HCT116 (cell line): ENCODE measurements around the gene SLC29A1. TPM values are rescaled to one million over a fixed set of nuclear protein-coding genes. Genes with fewer than 3 reads are reported as not detected.

Experiments
- ATAC-seq: fragments of 200-7000 bp; cut with Tn5 transposase; 2 replicates; pipeline ENCODE4 v1.9.1; 2020; ENCODE audit warnings: mild to moderate bottlenecking, moderate library complexity
- BruUV-seq: library from RNA; stranded (reverse); fragments of 400-500 nt; replicated peaks from 2 replicates; lab custom pipeline; 2021; lab: Mats Ljungman, UMichigan
- CTCF ChIA-PET: fragments of 300-600 bp; sonication (Branson Sonifier 250); formaldehyde crosslinking; loops from one replicate; lab custom pipeline; 2021; ENCODE audit warnings: antibody characterized with exemption; lab: Charles Lee
- POLR2A ChIA-PET: fragments of 300-600, 350-600 bp; sonication (Branson Sonifier 250); formaldehyde crosslinking; loops from one replicate; lab custom pipeline; 2021; ENCODE audit warnings: antibody characterized with exemption; lab: Charles Lee
- RAD21 ChIA-PET, 2 experiments: fragments of 300-600 bp; sonication (Branson Sonifier 250); formaldehyde crosslinking; loops; one replicate each; lab custom pipeline; 2023; ENCODE audit warnings: low total read pairs in 2 of 2; ENCODE audit not compliant: uncharacterized antibody in 2 of 2, unreplicated experiment in 2 of 2, low non-redundant PET in 1 of 2; lab: Charles Lee
- DNase-seq: peaks from one replicate; pipeline ENCODE4 v3.0.0-alpha.2; 2010; ENCODE audit warnings: low read depth, low spot score
- H2AFZ ChIP-seq: fragments of 200-600 bp; shearing (Covaris generic), sonication (generic); 2 replicates; pipeline ENCODE4 v1.6.1; 2017; ENCODE audit warnings: low read depth, mixed run types, mixed read lengths, antibody characterized with exemption, low read length; ENCODE audit not compliant: poor library complexity, severe bottlenecking
- H3K27ac ChIP-seq: 2 replicates; pipeline ENCODE4 v1.5.1; 2012; ENCODE audit warnings: low read depth, low read length
- H3K27me3 ChIP-seq: fragments of 200-600 bp; sonication (generic); 2 replicates; pipeline ENCODE4 v1.6.1; 2016; ENCODE audit warnings: mixed run types, low read length, mixed read lengths; ENCODE audit not compliant: insufficient read depth
- H3K36me3 ChIP-seq, 2 experiments: fragments of 200-500 bp in 1 of 2; fragments of 200-600 bp in 1 of 2; sonication (Bioruptor generic) in 1 of 2; sonication (generic) in 1 of 2; 2 replicates each; pipeline versions ENCODE4 v1.5.1 to v1.6.1; 2014 to 2016; ENCODE audit warnings: low read length in 2 of 2, inconsistent platforms in 1 of 2, mixed read lengths in 1 of 2, mixed run types in 1 of 2; ENCODE audit not compliant: insufficient read depth in 2 of 2, control insufficient read depth in 1 of 2
- H3K4me1 ChIP-seq, 2 experiments: fragments of 200-600 bp in 1 of 2; sonication (generic) in 1 of 2; 2 replicates each; pipeline versions ENCODE4 v1.5.1 to v1.6.1; 2012 to 2017; ENCODE audit warnings: low read length in 2 of 2, inconsistent platforms in 1 of 2, mild to moderate bottlenecking in 1 of 2, mixed read lengths in 1 of 2, mixed run types in 1 of 2, moderate library complexity in 1 of 2; ENCODE audit not compliant: insufficient read depth in 2 of 2, control insufficient read depth in 1 of 2
- H3K4me2 ChIP-seq: fragments of 200-600 bp; sonication (generic); 2 replicates; pipeline ENCODE4 v1.6.1; 2017; ENCODE audit warnings: mixed run types, low read length, mixed read lengths
- H3K4me3 ChIP-seq, 2 experiments: fragments of 200-600 bp in 1 of 2; sonication (generic) in 1 of 2; replicated peaks in 1 of 2; 2 replicates each; pipeline ENCODE4 v1.5.1; 2011 to 2016; ENCODE audit warnings: low read length in 2 of 2, control low read depth in 1 of 2, low read depth in 1 of 2, mild to moderate bottlenecking in 1 of 2, mixed read lengths in 1 of 2, mixed run types in 1 of 2
- H3K79me2 ChIP-seq: fragments of 200-600 bp; sonication (generic); 2 replicates; pipeline ENCODE4 v1.6.1; 2017; ENCODE audit warnings: mild to moderate bottlenecking, mixed run types, low read length, moderate library complexity, mixed read lengths; ENCODE audit not compliant: insufficient read depth
- H3K9ac ChIP-seq: fragments of 200-600 bp; sonication (generic); 2 replicates; pipeline ENCODE4 v1.6.1; 2016; ENCODE audit warnings: low read length, mixed read lengths
- H3K9me2 ChIP-seq: fragments of 200-600 bp; sonication (generic), shearing (Covaris generic); 2 replicates; pipeline ENCODE4 v1.6.1; 2017; ENCODE audit warnings: mixed run types, mild to moderate bottlenecking, moderate library complexity; ENCODE audit not compliant: insufficient read depth
- H3K9me3 ChIP-seq, 2 experiments: fragments of 200-500 bp in 1 of 2; fragments of 200-600 bp in 1 of 2; sonication (Bioruptor generic) in 1 of 2; sonication (generic) in 1 of 2; 2 replicates each; pipeline ENCODE4 v1.6.1; 2014 to 2017; ENCODE audit warnings: low read length in 2 of 2, mixed read lengths in 2 of 2, inconsistent platforms in 1 of 2, low read depth in 1 of 2, mild to moderate bottlenecking in 1 of 2, mixed run types in 1 of 2, moderate library complexity in 1 of 2; ENCODE audit not compliant: control insufficient read depth in 1 of 2, insufficient read depth in 1 of 2
- H4K20me1 ChIP-seq: fragments of 200-600 bp; sonication (generic), shearing (Covaris generic); 2 replicates; pipeline ENCODE4 v1.6.1; 2017; ENCODE audit warnings: mixed run types, mild to moderate bottlenecking, moderate library complexity; ENCODE audit not compliant: insufficient read depth
- CBX3 ChIP-seq: IDR thresholded peaks from 2 replicates; pipeline ENCODE4 v1.6.1; 2012; ENCODE audit warnings: low read depth
- CEBPB ChIP-seq: IDR thresholded peaks from 2 replicates; pipeline ENCODE4 v1.6.1; 2012; ENCODE audit warnings: low read depth
- CTCF ChIP-seq, 3 experiments: fragments of 200-600 bp in 1 of 3; sonication (generic) in 1 of 3; IDR thresholded peaks in 2 of 3; conservative IDR thresholded peaks in 1 of 3; 2 replicates each; pipeline ENCODE4 v1.5.1; 2012 to 2017; ENCODE audit warnings: low read depth in 2 of 3, low read length in 2 of 3, antibody characterized with exemption in 1 of 3, borderline replicate concordance in 1 of 3, control low read depth in 1 of 3, mild to moderate bottlenecking in 1 of 3, mixed read lengths in 1 of 3, mixed run types in 1 of 3, moderate library complexity in 1 of 3; ENCODE audit not compliant: insufficient read depth in 1 of 3
- ELF1 ChIP-seq: IDR thresholded peaks from 2 replicates; pipeline ENCODE4 v1.6.1; 2012; ENCODE audit warnings: low read depth, borderline replicate concordance
- EZH2phosphoT487 ChIP-seq: fragments of 200-600 bp; IDR thresholded peaks from 2 replicates; pipeline ENCODE4 v1.6.1; 2018; ENCODE audit warnings: antibody characterized with exemption, borderline replicate concordance
- FOSL1 ChIP-seq: IDR thresholded peaks from 2 replicates; pipeline ENCODE4 v1.6.1; 2012; ENCODE audit warnings: low read depth
- JUND ChIP-seq: IDR thresholded peaks from 2 replicates; pipeline ENCODE4 v1.6.1; 2012
- POLR2A ChIP-seq: IDR thresholded peaks from 2 replicates; pipeline ENCODE4 v1.7.0; 2011; ENCODE audit warnings: borderline replicate concordance; ENCODE audit not compliant: insufficient read depth, insufficient read length; ENCODE audit errors: extremely low read depth
- POLR2AphosphoS5 ChIP-seq: IDR thresholded peaks from 2 replicates; pipeline ENCODE4 v1.6.1; 2011; ENCODE audit warnings: mild to moderate bottlenecking, low read depth, low read length, moderate library complexity
- RAD21 ChIP-seq: IDR thresholded peaks from 2 replicates; pipeline ENCODE4 v1.6.1; 2012; ENCODE audit warnings: low read depth, mild to moderate bottlenecking
- SIN3A ChIP-seq: IDR thresholded peaks from 2 replicates; pipeline ENCODE4 v1.6.1; 2012; ENCODE audit warnings: low read depth
- SP1 ChIP-seq: IDR thresholded peaks from 2 replicates; pipeline ENCODE4 v1.6.1; 2012; ENCODE audit warnings: low read depth
- SRF ChIP-seq: IDR thresholded peaks from 2 replicates; pipeline ENCODE4 v1.6.1; 2012; ENCODE audit warnings: low read depth
- TCF7L2 ChIP-seq: IDR thresholded peaks from 2 replicates; pipeline ENCODE4 v1.7.0; 2011; ENCODE audit warnings: borderline replicate concordance, inconsistent platforms; ENCODE audit not compliant: insufficient read depth, insufficient read length; ENCODE audit errors: extremely low read depth
- ZBTB33 ChIP-seq: IDR thresholded peaks from 2 replicates; pipeline ENCODE4 v1.6.1; 2011; ENCODE audit warnings: mild to moderate bottlenecking, low read length, moderate library complexity; ENCODE audit not compliant: insufficient replicate concordance; ENCODE audit errors: extremely low read depth
- ZFX ChIP-seq: fragments of 450-650 bp; IDR thresholded peaks from 2 replicates; pipeline ENCODE4 v1.6.1; 2017
- intact Hi-C: fragments of 100-400 bp; cut with micrococcal nuclease; formaldehyde crosslinking; loops from 2 replicates; pipeline ENCODE4 v1.10.0; 2022
- total RNA-seq: library from RNA; stranded (reverse); gene quantifications from one replicate; pipeline ENCODE4 v1.2.1, GENCODE V29; 2021; ENCODE audit not compliant: unreplicated experiment
- TF ChIP-seq, protein P1 (sequence below): IDR thresholded peaks from 2 replicates; pipeline ENCODE4 v1.6.1; 2012

Gene SLC29A1
- total RNA-seq, 1 experiment from 2014 or later = 67.6 TPM

GRCh38 chr6:44270526-44271405 lies 47.4 kb downstream of the SLC29A1 start:
- H3K4me1 ChIP-seq = peaks cover 0 to 5% of the 10 kb centered on the region in 2 experiments; a peak in 2 of 4 replicates
- H3K79me2 ChIP-seq = no peaks in the 10 kb centered on the region
- H3K27me3 ChIP-seq = no peaks in the 10 kb centered on the region
- intact Hi-C loops = no loop called here
- ChIA-PET CTCF (no interaction called here), RAD21 (no interaction called here), POLR2A (no interaction called here)
- no peaks in the 10 kb centered on the region for H3K9me2 ChIP-seq
- H4K20me1 ChIP-seq = no peaks in the 10 kb centered on the region
- no peaks in the 10 kb centered on the region for H3K9me3 ChIP-seq
- H3K4me3 ChIP-seq = no peak overlapping the region
- BruUV-seq = no TSS peak
- TF ChIP-seq RAD21 = no peak
- TF ChIP-seq SIN3A = no peak
- H2AFZ ChIP-seq = no peak overlapping the region
- no peak overlapping the region for H3K27ac ChIP-seq
- H3K4me2 ChIP-seq = no peak overlapping the region
- H3K9ac ChIP-seq = no peak overlapping the region
- DNase-seq = no peak
- H3K36me3 ChIP-seq = no peaks in the 10 kb centered on the region
- ATAC-seq = no peak

GRCh38 chr6:44271406-44271723 lies 48.0 kb downstream of the SLC29A1 start:
- no peaks in the 10 kb centered on the region for H3K27me3 ChIP-seq
- ChIA-PET RAD21 (no interaction called here), CTCF (no interaction called here), POLR2A (no interaction called here)
- no peaks in the 10 kb centered on the region for H3K9me2 ChIP-seq
- no peak overlapping the region for H3K4me2 ChIP-seq
- intact Hi-C loops = no loop called here
- no peak overlapping the region for H3K27ac ChIP-seq
- H4K20me1 ChIP-seq = no peaks in the 10 kb centered on the region
- TF ChIP-seq ZBTB33 (no peak), SRF (no peak), SIN3A (no peak), CEBPB (no peak), CBX3 (no peak), RAD21 (no peak), POLR2A (no peak), EZH2phosphoT487 (no peak), CTCF (IDR thresholded peaks at IDR 0.05 in 2 of 3, conservative IDR thresholded peaks at IDR 0.05 in 1 of 3; ENCODE audit: borderline replicate concordance in 1 of 3, insufficient read depth in 1 of 3, low read depth in 2 of 3, low read length in 2 of 3) (no peak), ELF1 (no peak), JUND (no peak), ZFX (no peak), SP1 (no peak), POLR2AphosphoS5 (no peak), TCF7L2 (no peak), FOSL1 (no peak)
- TF ChIP-seq, protein P1, sequence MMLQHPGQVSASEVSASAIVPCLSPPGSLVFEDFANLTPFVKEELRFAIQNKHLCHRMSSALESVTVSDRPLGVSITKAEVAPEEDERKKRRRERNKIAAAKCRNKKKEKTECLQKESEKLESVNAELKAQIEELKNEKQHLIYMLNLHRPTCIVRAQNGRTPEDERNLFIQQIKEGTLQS = no peak
- DNase-seq (no peak), ATAC-seq (no peak)
- peaks cover 0 to 3% of the 10 kb centered on the region in 2 experiments; a peak in 1 of 4 replicates for H3K4me1 ChIP-seq
- BruUV-seq = no TSS peak
- no peaks in the 10 kb centered on the region for H3K79me2 ChIP-seq
- no peak overlapping the region for H3K4me3 ChIP-seq
- H2AFZ ChIP-seq = no peak overlapping the region
- H3K36me3 ChIP-seq = no peaks in the 10 kb centered on the region
- no peak overlapping the region for H3K9ac ChIP-seq
- H3K9me3 ChIP-seq = no peaks in the 10 kb centered on the region
